Measurements from ENCODE around the gene PLIN4.
"Not testable (repeated sequence)": the region's sequence is repeated elsewhere in the genome, so short reads cannot be mapped to it uniquely, and the experiment has no call there.

The PLIN4 gene

DNA sequence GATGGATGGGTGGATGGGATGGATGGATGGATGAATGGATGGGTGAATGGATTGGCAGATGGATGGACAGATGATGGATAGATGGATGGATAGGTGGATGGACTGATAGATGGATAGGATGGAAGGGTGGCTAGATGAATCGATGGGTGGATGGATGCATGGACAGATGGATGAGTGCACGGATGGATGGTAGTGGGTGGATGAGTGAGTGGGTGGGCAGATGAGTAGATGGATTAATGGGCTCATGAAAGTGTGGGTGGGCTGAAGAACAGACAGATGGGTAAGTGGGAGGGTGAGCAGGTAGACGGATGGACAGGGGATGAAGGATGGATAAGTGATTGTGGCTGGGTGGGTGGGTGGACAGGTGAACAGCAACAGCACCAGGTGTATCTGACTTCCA, 35.5 kb upstream of the PLIN4 start:
- Mint-ChIP-seq H3K4me3 (no peak overlapping the region), H3K27me3 (peaks cover 8% of the 10 kb centered on the region), H3K4me1 (ENCODE audit: low read depth) (no peaks in the 10 kb centered on the region), H3K9me3 (no peaks in the 10 kb centered on the region), H3K36me3 (ENCODE audit: low read depth) (no peaks in the 10 kb centered on the region), H3K27ac (no peak overlapping the region)
- DNase-seq = no peak

GRCh38 chr19:4553092-4553695, 34.9 kb upstream of the PLIN4 start:
- H3K27me3 Mint-ChIP-seq = peaks cover 8% of the 10 kb centered on the region

GRCh38 chr19:4552525-4552819, 34.2 kb upstream of the PLIN4 start:
- Mint-ChIP-seq H3K4me3 (no peak overlapping the region), H3K27ac (no peak overlapping the region), H3K9me3 (no peaks in the 10 kb centered on the region), H3K27me3 (peaks cover 8% of the 10 kb centered on the region), H3K36me3 (ENCODE audit: low read depth) (no peaks in the 10 kb centered on the region), H3K4me1 (ENCODE audit: low read depth) (no peaks in the 10 kb centered on the region)
- no peak for DNase-seq

More at GRCh38 chr19:4553092-4553695, 34.9 kb upstream of the PLIN4 start:
- H3K4me3 Mint-ChIP-seq = no peak overlapping the region
- DNase-seq = no peak
- H3K36me3 Mint-ChIP-seq (ENCODE audit: low read depth) = no peaks in the 10 kb centered on the region
- H3K4me1 Mint-ChIP-seq (ENCODE audit: low read depth) = no peaks in the 10 kb centered on the region
- no peak overlapping the region for H3K27ac Mint-ChIP-seq
- no peaks in the 10 kb centered on the region for H3K9me3 Mint-ChIP-seq

DNA sequence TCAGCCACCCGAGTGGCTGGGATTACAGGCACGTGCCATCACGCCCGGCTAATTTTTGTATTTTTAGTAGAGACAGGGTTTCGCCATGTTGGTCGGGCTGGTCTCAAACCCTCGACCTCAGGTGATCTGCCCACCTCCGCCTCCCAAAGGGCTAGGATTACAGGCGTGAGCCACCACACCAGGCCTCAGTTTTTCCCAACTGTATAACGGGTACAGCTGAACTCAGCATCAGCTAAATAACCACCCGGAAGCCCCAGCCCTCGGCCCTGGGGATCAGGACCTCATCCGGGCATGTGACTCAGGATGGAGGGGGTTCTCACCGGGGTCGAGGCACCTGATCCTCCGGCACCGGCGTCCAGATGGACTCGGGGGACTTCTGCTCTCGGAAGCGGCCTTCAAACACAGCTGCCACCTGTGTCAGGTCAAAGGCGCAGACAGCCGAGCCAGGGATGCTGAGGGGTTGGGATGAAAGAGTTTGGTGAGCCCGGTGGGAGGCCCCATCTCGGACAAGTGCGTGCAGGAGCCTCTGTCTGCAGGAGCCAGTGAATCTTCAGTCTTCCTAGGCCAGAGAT, 32.3 kb upstream of the PLIN4 start:
- Mint-ChIP-seq H3K4me1 (ENCODE audit: low read depth) (no peaks in the 10 kb centered on the region), H3K36me3 (ENCODE audit: low read depth) (no peaks in the 10 kb centered on the region), H3K9me3 (no peaks in the 10 kb centered on the region), H3K4me3 (no peak overlapping the region), H3K27ac (no peak overlapping the region), H3K27me3 (peaks cover 8% of the 10 kb centered on the region)
- DNase-seq = no peak

GRCh38 chr19:4550018-4550417, 31.7 kb upstream of the PLIN4 start:
- H3K4me3 Mint-ChIP-seq = no peak overlapping the region
- no peak for DNase-seq
- no peaks in the 10 kb centered on the region for H3K4me1 Mint-ChIP-seq (ENCODE audit: low read depth)
- H3K27ac Mint-ChIP-seq = no peak overlapping the region
- no peaks in the 10 kb centered on the region for H3K9me3 Mint-ChIP-seq
- H3K36me3 Mint-ChIP-seq (ENCODE audit: low read depth) = no peaks in the 10 kb centered on the region
- H3K27me3 Mint-ChIP-seq = peaks cover 8% of the 10 kb centered on the region

DNA sequence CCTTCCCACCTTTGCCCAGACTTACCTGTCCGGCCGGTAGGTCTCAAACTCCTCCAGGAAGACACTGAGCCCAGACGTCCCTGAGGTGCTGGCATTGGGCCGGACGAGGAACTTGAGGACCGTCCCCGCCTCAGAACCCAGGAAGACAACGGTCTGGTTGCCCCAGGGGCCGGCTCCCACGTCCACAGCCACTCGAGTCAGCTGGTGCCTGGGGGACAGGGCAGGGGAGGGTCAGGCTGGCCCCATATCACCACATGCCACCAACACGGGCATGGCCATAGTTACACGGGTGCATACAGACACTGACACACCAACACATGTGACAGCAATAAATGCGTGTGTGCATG, 29.9 kb upstream of the PLIN4 start:
- DNase-seq = no peak
- peaks cover 8% of the 10 kb centered on the region for H3K27me3 Mint-ChIP-seq
- no peaks in the 10 kb centered on the region for H3K9me3 Mint-ChIP-seq
- no peaks in the 10 kb centered on the region for H3K4me1 Mint-ChIP-seq (ENCODE audit: low read depth)
- no peak overlapping the region for H3K27ac Mint-ChIP-seq
- no peaks in the 10 kb centered on the region for H3K36me3 Mint-ChIP-seq (ENCODE audit: low read depth)
- H3K4me3 Mint-ChIP-seq = no peak overlapping the region

DNA sequence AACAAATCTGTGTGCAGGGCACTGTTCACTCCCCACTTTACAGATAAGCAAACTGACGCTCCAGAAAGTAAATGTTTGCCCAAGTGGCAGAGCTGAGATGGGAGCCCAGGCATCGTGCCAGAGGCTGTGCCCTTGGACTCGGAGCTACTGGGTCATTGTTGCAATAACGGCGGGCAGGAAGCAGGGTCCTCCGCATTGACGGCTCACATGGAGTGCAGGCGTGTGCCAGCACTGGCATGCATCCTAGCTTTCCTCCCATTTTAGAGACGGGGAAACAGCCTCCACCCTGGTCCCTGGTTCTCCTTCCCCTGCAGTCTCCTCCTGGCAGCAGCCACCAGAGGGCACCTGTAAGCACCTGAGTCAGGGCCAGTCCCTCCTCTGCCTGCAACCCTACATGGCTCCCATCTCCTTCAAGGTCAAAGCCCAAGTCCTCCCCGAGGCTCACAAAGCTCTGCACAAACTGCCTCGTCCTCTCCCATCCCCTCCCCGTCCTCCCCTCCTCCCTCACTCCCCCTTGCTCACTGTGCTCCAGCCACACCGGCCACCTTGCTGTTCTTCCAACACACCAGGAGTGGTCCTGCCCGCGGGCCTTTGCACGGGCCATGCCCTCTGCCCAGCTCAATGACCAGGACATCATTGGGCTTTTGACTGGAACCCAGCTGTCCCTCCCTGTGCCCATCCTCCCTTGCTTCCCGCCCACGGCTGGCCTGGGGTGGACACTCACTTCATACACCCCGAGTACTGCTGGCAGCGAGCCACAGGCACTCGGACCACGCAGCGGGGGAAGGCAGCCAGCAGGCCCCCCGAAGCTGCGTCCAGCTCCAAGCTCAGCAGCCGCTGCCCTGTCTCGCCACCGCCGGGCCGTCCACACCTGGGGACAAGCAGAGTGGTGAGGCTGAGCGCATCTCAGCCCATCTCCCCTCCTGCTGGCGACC, 29.3 kb upstream of the PLIN4 start:
- H3K27me3 Mint-ChIP-seq = peaks cover 8% of the 10 kb centered on the region
- no peaks in the 10 kb centered on the region for H3K36me3 Mint-ChIP-seq (ENCODE audit: low read depth)
- H3K27ac Mint-ChIP-seq = no peak overlapping the region
- no peaks in the 10 kb centered on the region for H3K9me3 Mint-ChIP-seq
- H3K4me1 Mint-ChIP-seq (ENCODE audit: low read depth) = no peaks in the 10 kb centered on the region
- H3K4me3 Mint-ChIP-seq = no peak overlapping the region
- DNase-seq = no peak

GRCh38 chr19:4543842-4544647, 25.8 kb upstream of the PLIN4 start:
- H3K4me1 Mint-ChIP-seq (ENCODE audit: low read depth) = peaks cover 10% of the 10 kb centered on the region

DNA sequence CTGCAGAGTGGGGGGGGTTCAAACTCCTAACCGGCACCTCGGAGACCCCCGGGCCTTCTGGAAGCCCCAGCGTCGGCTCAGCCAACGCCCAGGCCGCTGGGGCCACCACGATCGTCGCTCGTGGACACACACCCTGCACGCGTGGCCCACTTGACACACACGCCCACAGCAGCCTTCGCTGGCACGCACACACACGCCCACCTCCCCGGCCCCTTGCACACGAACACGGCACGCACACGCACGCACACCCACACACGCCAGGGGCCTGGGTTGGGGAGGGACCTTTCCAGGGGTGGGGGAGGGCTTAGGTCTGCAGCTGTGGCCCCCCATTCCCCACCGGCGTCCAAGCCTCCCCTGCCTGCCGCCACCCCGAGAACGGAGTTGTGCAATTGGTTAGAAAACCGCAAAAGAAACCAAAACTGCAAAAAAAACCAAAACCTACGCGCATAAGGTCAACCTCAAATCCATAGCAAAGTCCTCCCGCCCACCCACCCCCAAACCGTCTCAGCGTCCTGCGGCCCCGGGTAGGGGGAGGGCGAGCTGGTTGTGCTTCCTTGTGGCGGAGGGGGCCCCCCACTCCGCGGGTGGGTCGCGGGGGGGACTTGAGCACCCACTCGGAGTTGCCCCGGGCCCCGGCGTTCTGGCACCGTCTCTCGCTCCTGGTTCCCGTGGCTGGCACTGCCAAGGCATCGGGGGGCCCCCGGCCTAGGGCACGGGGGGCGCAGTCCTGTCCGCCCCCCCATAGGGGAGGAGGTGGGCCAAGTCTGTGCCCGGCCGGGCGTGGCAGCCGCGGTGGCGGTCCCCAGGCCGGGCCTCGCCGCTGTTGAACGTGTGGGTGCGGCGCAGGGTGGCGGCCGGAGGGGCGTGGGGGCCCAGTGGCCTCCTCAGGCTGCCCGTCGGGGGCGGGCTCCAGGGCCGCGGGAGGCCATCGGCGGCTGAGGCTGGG, 24.9 kb upstream of the PLIN4 start:
- Mint-ChIP-seq H3K9me3 (no peaks in the 10 kb centered on the region), H3K36me3 (ENCODE audit: low read depth) (no peaks in the 10 kb centered on the region), H3K4me1 (ENCODE audit: low read depth) (peaks cover 12% of the 10 kb centered on the region), H3K27ac (no peak overlapping the region), H3K27me3 (peaks cover 14% of the 10 kb centered on the region), H3K4me3 (no peak overlapping the region)
- DNase-seq = no peak

More at GRCh38 chr19:4543842-4544647, 25.8 kb upstream of the PLIN4 start:
- no peaks in the 10 kb centered on the region for H3K9me3 Mint-ChIP-seq
- no peak overlapping the region for H3K4me3 Mint-ChIP-seq
- H3K27ac Mint-ChIP-seq = no peak overlapping the region
- DNase-seq = no peak
- H3K36me3 Mint-ChIP-seq (ENCODE audit: low read depth) = no peaks in the 10 kb centered on the region
- H3K27me3 Mint-ChIP-seq = peaks cover 8% of the 10 kb centered on the region

DNA sequence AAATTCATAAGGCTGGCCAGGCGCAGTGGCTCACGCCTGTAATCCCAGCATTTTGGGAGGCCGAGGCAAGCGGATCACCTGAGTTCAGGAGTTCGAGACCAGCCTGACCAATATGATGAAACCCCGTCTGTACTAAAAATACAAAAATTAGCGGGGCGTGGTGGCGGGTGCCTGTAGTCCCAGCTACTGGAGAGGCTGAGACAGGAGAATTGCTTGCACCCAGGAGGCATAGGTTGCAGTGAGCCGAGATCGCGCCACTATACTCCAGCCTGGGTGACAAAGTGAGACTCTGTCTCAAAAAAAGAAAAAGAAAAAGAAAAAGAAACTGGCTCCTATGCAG, 23.5 kb upstream of the PLIN4 start:
- H3K9me3 Mint-ChIP-seq; H3K36me3 Mint-ChIP-seq (ENCODE audit: low read depth); DNase-seq; H3K4me3 Mint-ChIP-seq; H3K27ac Mint-ChIP-seq: not testable (repeated sequence)
- peaks cover 23% of the 10 kb centered on the region for H3K27me3 Mint-ChIP-seq
- peaks cover 12% of the 10 kb centered on the region for H3K4me1 Mint-ChIP-seq (ENCODE audit: low read depth)

GRCh38 chr19:4541114-4541805, 23.0 kb upstream of the PLIN4 start:
- no peak overlapping the region for H3K27ac Mint-ChIP-seq
- H3K36me3 Mint-ChIP-seq (ENCODE audit: low read depth) = no peaks in the 10 kb centered on the region
- peaks cover 12% of the 10 kb centered on the region for H3K4me1 Mint-ChIP-seq (ENCODE audit: low read depth)
- peaks cover 24% of the 10 kb centered on the region for H3K27me3 Mint-ChIP-seq
- DNase-seq = no peak
- H3K4me3 Mint-ChIP-seq = no peak overlapping the region
- H3K9me3 Mint-ChIP-seq = no peaks in the 10 kb centered on the region

DNA sequence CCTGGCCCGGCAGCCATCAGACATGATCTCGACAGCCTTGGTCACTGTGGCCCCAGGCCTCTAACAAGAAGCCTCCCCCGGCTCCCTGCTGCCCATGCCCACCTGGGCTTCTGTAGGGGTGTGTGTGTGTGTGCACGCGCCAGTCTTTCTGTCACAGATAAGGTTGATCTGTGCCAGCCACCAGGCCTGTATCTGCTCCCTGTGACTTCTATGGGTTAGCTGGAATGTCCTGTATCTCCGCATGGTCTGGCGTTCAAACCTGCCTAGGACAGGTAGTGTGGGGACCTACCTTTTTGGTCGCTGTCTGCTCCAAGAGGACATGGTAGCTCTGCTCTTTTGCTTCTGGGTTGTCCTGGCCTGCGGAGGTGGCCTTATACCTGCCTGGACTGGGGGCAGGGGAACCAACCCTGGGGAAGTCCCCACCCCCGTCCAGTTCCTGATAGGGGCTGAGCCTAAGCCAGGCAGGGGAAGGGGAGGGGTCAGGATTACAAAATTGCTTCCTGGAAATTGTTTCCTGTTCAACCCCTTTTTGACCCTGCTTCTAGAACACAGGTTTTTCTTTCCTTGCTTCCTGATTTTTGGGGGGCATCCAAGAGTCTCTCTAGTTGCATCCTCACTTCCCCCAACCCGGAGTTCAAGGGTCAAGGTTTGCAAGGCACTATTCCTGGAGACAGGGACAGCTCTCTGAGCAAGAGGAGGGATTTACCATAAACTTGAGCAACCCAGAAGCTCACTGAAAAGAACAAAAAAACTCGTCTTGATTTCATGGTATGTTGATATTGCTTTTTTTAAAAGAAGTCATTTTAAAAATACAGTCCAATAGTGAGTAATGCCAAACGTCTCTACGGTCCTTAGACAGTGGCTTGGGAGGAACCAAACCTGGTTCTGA, 21.7 kb upstream of the PLIN4 start, which contains the start of gene LRG1:
Gene LRG1, minus strand, starts transcription at position 344 of the 889 bp plus-strand sequence. Its CDS starts 23 bp downstream, at position 321.
- Mint-ChIP-seq H3K27me3 (peaks cover 31% of the 10 kb centered on the region), H3K36me3 (ENCODE audit: low read depth) (no peaks in the 10 kb centered on the region), H3K27ac (no peak within 1 kb of the TSS), H3K9me3 (no peaks in the 10 kb centered on the region), H3K4me1 (ENCODE audit: low read depth) (peaks cover 14% of the 10 kb centered on the region), H3K4me3 (no peak within 1 kb of the TSS)
- no peak for DNase-seq

Measured in activated T-cell treated with anti-CD3 and anti-CD28 coated beads, Interleukin-2, amount 50 U/mL, for 24 hours (primary cell).